ENCODE data around the gene SERPINE2.

DNA sequence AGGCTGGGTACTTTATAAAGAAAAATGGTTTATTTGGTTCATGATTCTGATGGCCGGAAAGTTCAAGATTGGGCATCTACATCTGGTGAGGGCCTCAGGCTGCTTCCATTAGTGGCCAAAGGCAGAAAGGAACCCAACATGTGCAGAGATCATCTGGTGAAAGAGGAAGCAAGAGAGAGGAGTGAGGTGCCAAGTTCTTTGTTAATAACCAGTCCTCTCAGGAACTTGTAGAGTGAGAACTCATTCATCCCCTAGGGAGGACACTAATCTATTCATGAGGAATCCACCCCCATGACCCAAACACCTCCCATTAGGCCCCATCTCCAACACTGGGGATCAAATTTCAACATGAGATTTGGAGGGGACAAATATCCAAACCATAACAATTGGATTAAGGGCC lies 17.8 kb upstream of the SERPINE2 start:
- TF ChIP-seq, protein P1, sequence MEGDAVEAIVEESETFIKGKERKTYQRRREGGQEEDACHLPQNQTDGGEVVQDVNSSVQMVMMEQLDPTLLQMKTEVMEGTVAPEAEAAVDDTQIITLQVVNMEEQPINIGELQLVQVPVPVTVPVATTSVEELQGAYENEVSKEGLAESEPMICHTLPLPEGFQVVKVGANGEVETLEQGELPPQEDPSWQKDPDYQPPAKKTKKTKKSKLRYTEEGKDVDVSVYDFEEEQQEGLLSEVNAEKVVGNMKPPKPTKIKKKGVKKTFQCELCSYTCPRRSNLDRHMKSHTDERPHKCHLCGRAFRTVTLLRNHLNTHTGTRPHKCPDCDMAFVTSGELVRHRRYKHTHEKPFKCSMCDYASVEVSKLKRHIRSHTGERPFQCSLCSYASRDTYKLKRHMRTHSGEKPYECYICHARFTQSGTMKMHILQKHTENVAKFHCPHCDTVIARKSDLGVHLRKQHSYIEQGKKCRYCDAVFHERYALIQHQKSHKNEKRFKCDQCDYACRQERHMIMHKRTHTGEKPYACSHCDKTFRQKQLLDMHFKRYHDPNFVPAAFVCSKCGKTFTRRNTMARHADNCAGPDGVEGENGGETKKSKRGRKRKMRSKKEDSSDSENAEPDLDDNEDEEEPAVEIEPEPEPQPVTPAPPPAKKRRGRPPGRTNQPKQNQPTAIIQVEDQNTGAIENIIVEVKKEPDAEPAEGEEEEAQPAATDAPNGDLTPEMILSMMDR (IDR thresholded peaks at IDR 0.05; ENCODE audit: insufficient read depth, low read length, poor library complexity, severe bottlenecking), result no peak
- TF ChIP-seq EZH2phosphoT487 (conservative IDR thresholded peaks at IDR 0.05; ENCODE audit: low read length), result no peak

Measured in SU-DHL-6 (cell line).